ENCODE results near the gene RPS6KC1. TPM values are rescaled to one million over a fixed set of nuclear protein-coding genes. Genes with fewer than 3 reads are reported as not detected.
"Not testable (repeated sequence)": the region's sequence is repeated elsewhere in the genome, so short reads cannot be mapped to it uniquely, and the experiment has no call there.

RPS6KC1 gene
- total RNA-seq, 3 donors from 2014 or later (not counting 1 experiment from before 2014, with no cell fraction given), result 19.6 to 32.7 (median 24.1) TPM

DNA sequence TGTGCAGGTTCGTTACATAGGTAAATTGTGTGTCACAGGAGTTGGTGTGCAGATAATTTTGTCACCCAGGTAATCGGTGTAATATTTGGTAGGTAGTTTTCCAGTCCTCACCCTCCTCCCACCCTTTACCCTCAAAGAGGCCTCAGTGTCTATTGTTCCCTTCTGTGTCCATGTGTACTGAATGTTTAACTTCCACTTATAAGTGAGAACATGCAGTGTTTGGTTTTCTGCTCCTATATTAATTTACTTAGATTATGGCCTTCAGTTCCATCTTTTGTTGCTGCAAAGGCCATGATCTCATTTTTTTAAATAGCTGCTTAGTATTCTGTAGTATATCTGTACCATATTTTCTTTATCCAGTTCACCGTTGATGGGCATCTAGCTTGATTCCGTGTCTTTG lies 87.3 kb downstream of the RPS6KC1 start:
- no peak overlapping the region for H3K4me3 ChIP-seq (ENCODE audit: low read length)
- WGBS (ENCODE audit: insufficient coverage), result 90% methylated on average over 2 of the region's 4 CpGs
- H3K4me3 Mint-ChIP-seq, result no peak overlapping the region
- H3K27ac Mint-ChIP-seq, result no peak overlapping the region
- DNase-seq (no peak), ATAC-seq (no peak)
- H3K4me1 Mint-ChIP-seq, result peaks cover 24 to 42% of the 10 kb centered on the region in 2 donors
- intact Hi-C loops (cut with micrococcal nuclease), result no loop called here
- H3K4me1 ChIP-seq (ENCODE audit: control insufficient read depth, insufficient read depth, low read length), result no peaks in the 10 kb centered on the region
- no peaks in the 10 kb centered on the region for H3K27me3 ChIP-seq (ENCODE audit: control insufficient read depth, insufficient read depth, low read length)
- no peak overlapping the region for H3K27ac ChIP-seq (ENCODE audit: low read length)
- TF ChIP-seq, protein P1, sequence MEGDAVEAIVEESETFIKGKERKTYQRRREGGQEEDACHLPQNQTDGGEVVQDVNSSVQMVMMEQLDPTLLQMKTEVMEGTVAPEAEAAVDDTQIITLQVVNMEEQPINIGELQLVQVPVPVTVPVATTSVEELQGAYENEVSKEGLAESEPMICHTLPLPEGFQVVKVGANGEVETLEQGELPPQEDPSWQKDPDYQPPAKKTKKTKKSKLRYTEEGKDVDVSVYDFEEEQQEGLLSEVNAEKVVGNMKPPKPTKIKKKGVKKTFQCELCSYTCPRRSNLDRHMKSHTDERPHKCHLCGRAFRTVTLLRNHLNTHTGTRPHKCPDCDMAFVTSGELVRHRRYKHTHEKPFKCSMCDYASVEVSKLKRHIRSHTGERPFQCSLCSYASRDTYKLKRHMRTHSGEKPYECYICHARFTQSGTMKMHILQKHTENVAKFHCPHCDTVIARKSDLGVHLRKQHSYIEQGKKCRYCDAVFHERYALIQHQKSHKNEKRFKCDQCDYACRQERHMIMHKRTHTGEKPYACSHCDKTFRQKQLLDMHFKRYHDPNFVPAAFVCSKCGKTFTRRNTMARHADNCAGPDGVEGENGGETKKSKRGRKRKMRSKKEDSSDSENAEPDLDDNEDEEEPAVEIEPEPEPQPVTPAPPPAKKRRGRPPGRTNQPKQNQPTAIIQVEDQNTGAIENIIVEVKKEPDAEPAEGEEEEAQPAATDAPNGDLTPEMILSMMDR (IDR thresholded peaks at IDR 0.05), result no peak
- no peaks in the 10 kb centered on the region for H3K27me3 Mint-ChIP-seq (ENCODE audit: low read depth in 2 of 2)
- H3K9me3 ChIP-seq (ENCODE audit: control insufficient read depth, insufficient read depth, low read length), result no peaks in the 10 kb centered on the region
- H3K36me3 Mint-ChIP-seq, result no peaks in the 10 kb centered on the region
- no peaks in the 10 kb centered on the region for H3K36me3 ChIP-seq (ENCODE audit: control insufficient read depth, insufficient read depth, low read length)
- H3K9me3 Mint-ChIP-seq, result no peaks in the 10 kb centered on the region

DNA sequence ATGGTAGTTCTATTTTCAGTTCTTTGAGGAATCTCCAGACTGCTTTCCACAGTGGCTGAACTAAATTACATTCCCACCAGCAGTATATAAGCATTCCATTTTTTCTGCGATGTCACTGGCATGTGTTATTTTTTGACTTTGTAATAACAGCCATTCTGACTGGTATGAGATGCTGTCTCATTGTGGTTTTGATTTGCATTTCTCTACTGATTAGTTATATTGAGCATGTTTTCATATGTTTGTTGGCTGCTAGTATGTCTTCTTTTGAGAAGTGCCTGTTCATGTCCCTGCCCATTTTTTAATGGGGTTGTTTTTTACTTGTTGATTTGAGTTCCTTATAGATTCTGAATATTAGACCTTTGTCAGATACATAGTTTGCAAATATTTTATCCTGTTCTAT lies 87.9 kb downstream of the RPS6KC1 start:
- DNase-seq (no peak), ATAC-seq (no peak)
- Histone ChIP-seq H3K27me3 (ENCODE audit: control insufficient read depth, insufficient read depth, low read length) (no peaks in the 10 kb centered on the region), H3K36me3 (ENCODE audit: control insufficient read depth, insufficient read depth, low read length) (peaks cover 2% of the 10 kb centered on the region), H3K4me3 (ENCODE audit: low read length) (no peak overlapping the region), H3K4me1 (ENCODE audit: control insufficient read depth, insufficient read depth, low read length) (no peaks in the 10 kb centered on the region), H3K9me3 (ENCODE audit: control insufficient read depth, insufficient read depth, low read length) (no peaks in the 10 kb centered on the region), H3K27ac (ENCODE audit: low read length) (no peak overlapping the region)
- Mint-ChIP-seq H3K9me3 (no peaks in the 10 kb centered on the region), H3K36me3 (no peaks in the 10 kb centered on the region), H3K27me3 (ENCODE audit: low read depth in 2 of 2) (no peaks in the 10 kb centered on the region), H3K27ac (no peak overlapping the region), H3K4me3 (no peak overlapping the region), H3K4me1 (peaks cover 24 to 42% of the 10 kb centered on the region in 2 donors)
- intact Hi-C loops (cut with micrococcal nuclease), result no loop called here
- WGBS (ENCODE audit: insufficient coverage), result 67% methylated on average over 1 of the region's 1 CpG
- TF ChIP-seq, protein P1 (IDR thresholded peaks at IDR 0.05), result no peak

DNA sequence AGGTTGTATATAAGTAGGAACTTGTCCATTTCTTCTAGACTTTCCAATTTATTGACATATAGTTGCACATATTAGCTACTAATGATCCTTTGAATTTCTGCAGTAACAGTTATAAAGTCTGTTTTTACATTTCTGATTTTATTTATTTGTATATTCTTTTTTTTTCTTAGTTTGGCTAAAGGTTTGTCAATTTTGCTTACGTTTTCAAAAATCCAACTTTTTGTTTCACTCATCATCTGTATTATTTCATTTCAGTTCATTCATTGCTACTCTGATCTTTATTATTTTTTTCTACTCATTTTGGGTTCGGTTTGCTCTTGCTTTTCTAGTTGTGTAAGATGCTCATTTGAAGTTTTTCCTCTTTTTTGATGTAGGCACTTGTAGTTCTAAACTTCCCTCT lies 97.9 kb downstream of the RPS6KC1 start:
- TF ChIP-seq, protein P1 (IDR thresholded peaks at IDR 0.05), result no peak
- Histone ChIP-seq H3K4me3 (ENCODE audit: low read length) (no peak overlapping the region), H3K9me3 (ENCODE audit: control insufficient read depth, insufficient read depth, low read length) (no peaks in the 10 kb centered on the region), H3K36me3 (ENCODE audit: control insufficient read depth, insufficient read depth, low read length) (no peaks in the 10 kb centered on the region), H3K27me3 (ENCODE audit: control insufficient read depth, insufficient read depth, low read length) (no peaks in the 10 kb centered on the region), H3K4me1 (ENCODE audit: control insufficient read depth, insufficient read depth, low read length) (no peaks in the 10 kb centered on the region), H3K27ac (ENCODE audit: low read length) (no peak overlapping the region)
- ATAC-seq (no peak), DNase-seq (no peak)
- Mint-ChIP-seq H3K27ac (no peak overlapping the region), H3K27me3 (ENCODE audit: low read depth in 2 of 2) (no peaks in the 10 kb centered on the region), H3K9me3 (peaks cover 5 to 7% of the 10 kb centered on the region in 2 donors), H3K4me1 (peaks cover 16 to 39% of the 10 kb centered on the region in 2 donors), H3K4me3 (no peak overlapping the region), H3K36me3 (peaks cover 20% of the 10 kb centered on the region)
- no CpG with 5 or more reads among the region's 2 CpGs for WGBS (ENCODE audit: insufficient coverage)
- intact Hi-C loops (cut with micrococcal nuclease), result no loop called here

DNA sequence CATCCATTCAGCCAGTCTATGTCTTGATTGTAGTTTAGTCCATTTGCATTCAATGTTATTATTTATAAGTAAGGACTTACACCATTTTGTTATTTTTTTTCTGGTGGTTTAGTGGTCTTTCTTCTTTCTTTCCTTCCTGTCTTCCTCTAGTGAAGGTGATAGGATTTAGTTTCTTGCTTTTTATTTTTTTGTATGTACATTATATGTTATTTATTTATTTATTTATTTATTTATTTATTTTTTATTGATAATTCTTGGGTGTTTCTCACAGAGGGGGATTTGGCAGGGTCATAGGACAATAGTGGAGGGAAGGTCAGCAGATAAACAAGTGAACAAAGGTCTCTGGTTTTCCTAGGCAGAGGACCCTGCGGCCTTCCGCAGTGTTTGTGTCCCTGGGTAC lies 99.0 kb downstream of the RPS6KC1 start:
- H3K36me3 ChIP-seq (ENCODE audit: control insufficient read depth, insufficient read depth, low read length); H3K4me3 ChIP-seq (ENCODE audit: low read length); H3K27me3 Mint-ChIP-seq (ENCODE audit: low read depth in 2 of 2); intact Hi-C loops (cut with micrococcal nuclease); H3K27ac Mint-ChIP-seq; H3K9me3 ChIP-seq (ENCODE audit: control insufficient read depth, insufficient read depth, low read length); H3K9me3 Mint-ChIP-seq; H3K4me3 Mint-ChIP-seq; ATAC-seq; H3K27ac ChIP-seq (ENCODE audit: low read length); DNase-seq; H3K4me1 ChIP-seq (ENCODE audit: control insufficient read depth, insufficient read depth, low read length); H3K27me3 ChIP-seq (ENCODE audit: control insufficient read depth, insufficient read depth, low read length): not testable (repeated sequence)
- Mint-ChIP-seq H3K36me3 (peaks cover 20% of the 10 kb centered on the region), H3K4me1 (peaks cover 25 to 49% of the 10 kb centered on the region in 2 donors)
- no CpG with 5 or more reads among the region's 2 CpGs for WGBS (ENCODE audit: insufficient coverage)

Data from natural killer cell (primary cell).